ENCODE measurements around the gene CENPB. TPM values are rescaled to one million over a fixed set of nuclear protein-coding genes. Genes with fewer than 3 reads are reported as not detected.

Gene CENPB
- total RNA-seq, 2 donors from 2014 or later, result 43.0 to 50.7 TPM

GRCh38 chr20:3739926-3740451 is 46.6 kb downstream of the CENPB start:
- no peak for DNase-seq

GRCh38 chr20:3739054-3739925 is 47.2 kb downstream of the CENPB start:
- no peak for DNase-seq
- no peak overlapping the region for H3K4me3 Mint-ChIP-seq
- no peaks in the 10 kb centered on the region for H3K36me3 Mint-ChIP-seq (ENCODE audit: low read depth)
- H3K27me3 ChIP-seq (ENCODE audit: control insufficient read depth, insufficient read depth, low read length, poor library complexity, severe bottlenecking), result peaks cover 5% of the 10 kb centered on the region
- H3K4me3 ChIP-seq (ENCODE audit: low read length), result no peak overlapping the region
- no peak overlapping the region for H3K9ac ChIP-seq (ENCODE audit: extremely low read depth, low read length, poor library complexity, severe bottlenecking)
- peaks cover 13% of the 10 kb centered on the region for H3K4me1 ChIP-seq (ENCODE audit: control insufficient read depth, insufficient read depth, low read length)
- no peak overlapping the region for H3K27ac ChIP-seq (ENCODE audit: low read depth, low read length)
- H3K4me1 Mint-ChIP-seq, result peaks cover 15% of the 10 kb centered on the region
- 86% methylated on average over 13 to 19 of the region's 19 CpGs for WGBS, 2 experiments (ENCODE audit: insufficient coverage in 1 of 2, insufficient read length in 1 of 2)
- H3K36me3 ChIP-seq (ENCODE audit: control insufficient read depth, insufficient read depth, low read length), result no peaks in the 10 kb centered on the region
- no peak for TF ChIP-seq CTCF (conservative IDR thresholded peaks at IDR 0.05)
- no peaks in the 10 kb centered on the region for H3K9me3 Mint-ChIP-seq
- H3K27me3 Mint-ChIP-seq (ENCODE audit: insufficient read depth), result peaks cover 6% of the 10 kb centered on the region
- no peak overlapping the region for H3K27ac Mint-ChIP-seq
- H3K9me3 ChIP-seq (ENCODE audit: control insufficient read depth, low read length), result no peaks in the 10 kb centered on the region

More at GRCh38 chr20:3739926-3740451, 46.6 kb downstream of the CENPB start:
- H3K9ac ChIP-seq (ENCODE audit: extremely low read depth, low read length, poor library complexity, severe bottlenecking), result no peak overlapping the region
- no peak overlapping the region for H3K4me3 Mint-ChIP-seq
- no peaks in the 10 kb centered on the region for H3K9me3 ChIP-seq (ENCODE audit: control insufficient read depth, low read length)
- no peak overlapping the region for H3K27ac Mint-ChIP-seq
- H3K4me1 ChIP-seq (ENCODE audit: control insufficient read depth, insufficient read depth, low read length), result peaks cover 13% of the 10 kb centered on the region
- H3K27me3 Mint-ChIP-seq (ENCODE audit: insufficient read depth), result peaks cover 8% of the 10 kb centered on the region
- TF ChIP-seq CTCF (conservative IDR thresholded peaks at IDR 0.05), result no peak
- 90 to 100% methylated on average over 1 to 6 of the region's 7 CpGs for WGBS, 2 experiments (ENCODE audit: insufficient coverage in 1 of 2, insufficient read length in 1 of 2)
- H3K4me3 ChIP-seq (ENCODE audit: low read length), result no peak overlapping the region
- no peaks in the 10 kb centered on the region for H3K36me3 ChIP-seq (ENCODE audit: control insufficient read depth, insufficient read depth, low read length)
- H3K9me3 Mint-ChIP-seq, result no peaks in the 10 kb centered on the region
- no peaks in the 10 kb centered on the region for H3K36me3 Mint-ChIP-seq (ENCODE audit: low read depth)
- no peak overlapping the region for H3K27ac ChIP-seq (ENCODE audit: low read depth, low read length)
- H3K27me3 ChIP-seq (ENCODE audit: control insufficient read depth, insufficient read depth, low read length, poor library complexity, severe bottlenecking), result peaks cover 10% of the 10 kb centered on the region
- H3K4me1 Mint-ChIP-seq, result peaks cover 17% of the 10 kb centered on the region

- no peak for DNase-seq
These were observed 48.2 kb downstream of the CENPB start for GRCh38 chr20:3738111-3739053.

More at GRCh38 chr20:3738111-3739053, 48.2 kb downstream of the CENPB start:
- Histone ChIP-seq H3K4me1 (ENCODE audit: control insufficient read depth, insufficient read depth, low read length) (peaks cover 13% of the 10 kb centered on the region), H3K27ac (ENCODE audit: low read depth, low read length) (no peak overlapping the region), H3K36me3 (ENCODE audit: control insufficient read depth, insufficient read depth, low read length) (no peaks in the 10 kb centered on the region), H3K9ac (ENCODE audit: extremely low read depth, low read length, poor library complexity, severe bottlenecking) (no peak overlapping the region), H3K4me3 (ENCODE audit: low read length) (no peak overlapping the region), H3K9me3 (ENCODE audit: control insufficient read depth, low read length) (no peaks in the 10 kb centered on the region), H3K27me3 (ENCODE audit: control insufficient read depth, insufficient read depth, low read length, poor library complexity, severe bottlenecking) (peaks cover 10% of the 10 kb centered on the region)
- Mint-ChIP-seq H3K27ac (no peak overlapping the region), H3K36me3 (ENCODE audit: low read depth) (no peaks in the 10 kb centered on the region), H3K4me3 (no peak overlapping the region), H3K27me3 (ENCODE audit: insufficient read depth) (peaks cover 10% of the 10 kb centered on the region), H3K9me3 (no peaks in the 10 kb centered on the region), H3K4me1 (peaks cover 15% of the 10 kb centered on the region)
- TF ChIP-seq CTCF (conservative IDR thresholded peaks at IDR 0.05), result no peak
- 70 to 87% methylated on average over 5 to 11 of the region's 11 CpGs for WGBS, 2 experiments (ENCODE audit: insufficient coverage in 1 of 2, insufficient read length in 1 of 2)
